HG03066 (cell line): Measurements from ENCODE around the gene KCTD11.
A peak's percentile ranks its signal among the peaks of the same experiment; 100 is the strongest.

Experiments
- ATAC-seq: cut with Tn5 transposase; IDR thresholded peaks from one replicate; pipeline ENCODE4 v1.9.1; 2021; ENCODE audit warnings: low read depth; ENCODE audit not compliant: unreplicated experiment

The KCTD11 gene

DNA sequence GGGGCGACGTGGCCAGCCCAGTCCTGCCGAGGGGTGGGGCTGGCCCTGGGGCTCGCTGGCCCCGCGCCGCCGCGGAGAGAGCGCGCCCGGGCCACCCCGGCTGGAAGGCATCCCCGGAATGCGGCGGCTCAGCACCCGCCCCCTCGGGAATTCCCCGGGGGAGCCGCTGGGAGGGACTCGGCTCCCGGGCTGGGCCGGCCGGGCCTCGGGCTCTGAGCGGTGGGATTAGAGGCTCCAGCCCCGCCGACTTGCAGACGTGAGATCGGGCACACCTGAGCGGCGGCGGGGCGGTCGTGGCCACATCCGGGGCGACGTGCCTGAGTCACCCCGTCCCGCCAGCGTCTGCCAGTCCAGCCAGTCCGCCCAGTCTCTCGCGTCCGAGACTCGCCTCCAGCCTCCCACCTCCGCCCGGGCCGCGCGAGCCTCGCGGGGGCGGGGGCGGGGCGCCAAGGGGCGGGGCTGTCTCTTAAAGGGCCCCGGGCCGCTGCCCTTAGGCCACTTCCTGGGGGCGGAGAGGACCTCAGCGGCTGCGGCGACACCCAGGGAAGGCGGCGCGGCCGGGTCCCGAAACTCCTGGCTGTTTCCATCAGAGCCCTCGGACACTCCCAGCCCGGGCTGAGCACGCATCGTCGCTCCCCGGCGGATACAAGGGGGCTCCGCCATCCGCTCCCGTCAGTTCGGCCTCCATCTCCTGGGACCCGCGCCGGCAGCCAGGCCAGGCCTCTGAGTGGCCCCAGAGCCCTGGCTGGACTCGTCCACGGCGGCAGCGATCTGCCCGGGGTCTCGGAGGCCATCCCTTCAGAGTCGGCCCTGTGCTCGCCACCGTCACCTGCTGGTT, at the start of gene KCTD11:
TSS of gene KCTD11 (plus strand) at position 498 of the 838 bp plus-strand sequence.
- ATAC-seq: peak; percentile 63

- ATAC-seq: no peak
Measured at GRCh38 chr17:7304179-7304578, 47.8 kb upstream of the KCTD11 start.

DNA sequence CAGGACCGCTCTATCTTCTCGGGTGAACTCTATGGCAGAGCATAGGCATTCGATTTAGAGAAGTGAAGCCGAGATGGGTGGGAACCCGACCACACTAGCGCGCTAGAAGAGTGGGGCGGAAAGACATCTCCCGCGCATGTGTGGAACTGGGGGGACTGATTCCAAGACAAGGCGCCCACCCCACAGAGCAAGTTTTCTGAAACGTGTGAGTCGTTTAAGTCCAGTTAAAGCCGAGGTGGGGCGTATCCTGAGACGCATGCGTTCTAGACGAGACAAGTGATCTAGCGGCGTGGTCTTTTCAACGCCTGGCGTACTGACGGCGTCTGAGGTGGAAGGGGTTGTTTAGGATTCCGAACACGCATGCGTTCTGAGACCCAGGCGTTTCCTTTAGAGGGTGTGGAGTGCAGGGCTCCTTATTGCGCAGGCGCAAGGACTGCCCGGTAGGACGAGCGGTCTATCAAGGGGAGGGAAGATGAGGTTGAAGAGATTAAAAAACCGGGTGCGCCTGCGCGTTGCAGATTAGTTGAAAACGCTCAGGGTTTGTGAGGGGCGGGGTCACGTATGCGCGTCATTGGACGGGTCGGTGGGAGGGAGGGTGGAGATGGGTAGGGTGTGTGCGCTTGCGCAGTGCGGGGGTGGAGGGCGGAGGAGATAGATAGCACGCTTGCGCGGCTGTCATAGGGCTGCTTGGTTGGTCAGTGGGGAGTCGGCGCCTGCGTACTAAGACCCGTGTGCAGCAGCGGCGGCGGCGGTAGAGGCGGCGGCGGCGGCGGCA, 44.9 kb upstream of the KCTD11 start, which contains the start of gene EIF5A:
TSS of gene EIF5A (plus strand) at position 718 of the 775 bp plus-strand sequence. CDS start 2,008 bp downstream, outside the sequence.
- ATAC-seq: peak; percentile 56

DNA sequence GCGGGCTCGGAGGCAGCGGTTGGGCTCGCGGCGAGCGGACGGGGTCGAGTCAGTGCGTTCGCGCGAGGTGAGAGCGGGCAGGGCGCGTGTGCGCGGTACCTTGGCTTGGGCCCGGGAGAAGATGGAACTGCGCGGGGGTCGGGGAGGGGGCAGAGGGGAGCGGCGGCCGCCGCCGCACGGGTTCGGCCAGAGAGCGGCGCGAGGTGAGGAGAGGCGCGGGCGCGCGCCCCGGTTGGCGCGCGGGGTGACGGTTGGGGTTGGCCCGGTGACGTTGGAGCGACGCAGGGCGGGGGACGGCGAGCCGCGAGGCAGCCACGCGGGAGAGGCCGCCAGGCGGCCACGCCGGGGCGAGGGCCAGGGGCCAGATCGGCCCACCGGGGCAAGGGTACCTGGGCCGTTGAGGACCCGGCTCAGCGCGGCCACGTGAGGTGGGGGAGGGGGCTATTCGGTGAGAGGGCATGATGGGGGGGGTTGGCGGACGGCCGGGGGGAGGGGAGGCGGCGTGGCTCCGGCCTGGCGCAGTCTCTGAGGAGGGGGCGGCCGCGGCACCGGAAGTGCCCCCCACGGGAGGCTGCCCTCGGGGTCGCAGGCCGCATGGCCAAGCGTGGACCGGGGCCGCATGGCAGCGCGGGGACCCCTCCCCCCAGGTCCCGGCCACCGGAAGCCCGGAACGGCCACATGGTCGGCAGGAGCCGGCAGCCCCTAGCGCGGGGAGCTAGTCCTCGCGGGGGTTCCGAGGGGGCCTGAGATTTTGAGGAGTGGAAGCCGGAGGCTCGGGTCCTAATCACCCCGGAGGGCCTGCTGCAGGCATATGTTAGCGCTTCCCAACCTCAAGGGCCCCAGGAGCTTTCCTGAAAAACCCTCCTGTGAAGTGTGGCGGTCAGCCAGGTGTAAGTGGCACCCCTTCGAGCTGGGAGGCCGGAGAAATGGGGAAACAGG, 44.0 kb upstream of the KCTD11 start:
- ATAC-seq: no peak

GRCh38 chr17:7308625-7309433, 43.1 kb upstream of the KCTD11 start:
- no peak for ATAC-seq

- no peak for ATAC-seq
Measured at GRCh38 chr17:7309628-7310027, 42.3 kb upstream of the KCTD11 start.

- ATAC-seq: no peak
Measured at GRCh38 chr17:7311110-7311705, 40.8 kb upstream of the KCTD11 start.

DNA sequence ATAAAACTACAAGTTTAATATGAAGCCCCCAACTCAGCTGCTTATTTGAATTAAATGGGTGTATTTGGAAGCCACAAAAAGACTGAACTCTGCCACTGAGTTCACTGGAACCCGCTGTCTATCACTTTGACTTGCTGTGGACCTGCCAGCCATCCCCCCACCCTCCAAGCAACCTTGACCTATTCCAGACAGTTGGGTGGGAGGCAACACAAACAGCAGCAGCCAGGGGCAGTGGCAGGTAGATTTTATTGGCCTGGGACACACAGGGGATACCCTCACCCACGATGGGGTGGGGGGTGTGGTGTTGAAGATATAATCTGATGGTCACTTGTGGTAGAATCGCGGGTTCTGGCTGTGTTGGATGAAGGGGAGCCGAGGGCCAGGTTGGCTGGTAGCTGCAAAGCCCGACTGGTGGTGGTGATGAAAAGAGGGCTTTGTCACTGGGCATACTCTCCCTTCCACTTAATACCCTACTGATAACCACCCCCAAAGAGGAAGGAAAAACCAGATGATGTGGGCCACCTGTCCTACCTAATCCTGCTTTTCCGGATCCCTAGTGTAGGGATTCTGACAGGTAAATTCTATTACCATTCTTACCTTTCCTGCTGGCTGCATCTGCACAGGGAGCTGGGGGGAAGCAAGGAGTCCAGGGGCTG, 39.4 kb upstream of the KCTD11 start:
- ATAC-seq: no peak

GRCh38 chr17:7313088-7313889, 38.7 kb upstream of the KCTD11 start:
- ATAC-seq: no peak

DNA sequence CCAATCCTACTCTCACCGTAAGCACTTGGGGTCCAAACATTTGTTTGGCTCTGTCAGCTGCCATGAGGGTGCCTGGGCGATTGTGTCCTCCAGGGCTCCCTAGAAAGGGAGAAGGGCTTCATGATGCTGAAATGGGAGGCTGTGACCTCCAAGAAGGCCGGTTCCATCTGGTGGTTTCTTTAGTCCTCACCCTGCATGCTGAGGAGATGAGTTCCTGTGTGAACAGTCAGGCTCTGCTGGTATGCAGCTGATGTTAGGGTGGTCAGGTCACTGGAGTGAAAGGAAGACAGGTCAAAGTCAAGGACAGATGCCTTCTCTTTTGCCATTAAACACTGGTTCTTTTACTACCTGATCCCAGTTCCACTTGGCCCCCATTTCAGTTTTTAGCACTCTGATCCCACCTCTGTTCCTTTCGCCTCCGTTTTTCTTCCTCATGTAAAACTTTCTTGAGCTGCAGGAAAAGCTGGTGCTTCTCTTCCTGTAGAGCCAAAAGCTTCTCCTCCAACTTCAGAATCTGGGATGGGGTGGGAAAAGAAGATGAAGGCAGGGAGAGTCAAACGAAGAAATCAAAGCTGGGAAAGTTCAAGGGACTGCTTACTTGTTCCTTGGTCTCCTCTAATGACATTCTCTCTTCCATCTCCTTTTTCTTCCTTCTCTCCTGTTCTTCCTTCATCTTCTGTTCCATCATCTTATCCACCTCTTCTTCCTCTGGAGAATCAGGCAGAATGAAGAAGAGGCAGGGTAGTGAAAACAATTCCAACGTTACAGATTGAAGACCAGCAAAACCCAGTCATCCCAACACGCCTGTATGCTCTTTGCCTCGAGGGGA, 37.9 kb upstream of the KCTD11 start:
- ATAC-seq: no peak

DNA sequence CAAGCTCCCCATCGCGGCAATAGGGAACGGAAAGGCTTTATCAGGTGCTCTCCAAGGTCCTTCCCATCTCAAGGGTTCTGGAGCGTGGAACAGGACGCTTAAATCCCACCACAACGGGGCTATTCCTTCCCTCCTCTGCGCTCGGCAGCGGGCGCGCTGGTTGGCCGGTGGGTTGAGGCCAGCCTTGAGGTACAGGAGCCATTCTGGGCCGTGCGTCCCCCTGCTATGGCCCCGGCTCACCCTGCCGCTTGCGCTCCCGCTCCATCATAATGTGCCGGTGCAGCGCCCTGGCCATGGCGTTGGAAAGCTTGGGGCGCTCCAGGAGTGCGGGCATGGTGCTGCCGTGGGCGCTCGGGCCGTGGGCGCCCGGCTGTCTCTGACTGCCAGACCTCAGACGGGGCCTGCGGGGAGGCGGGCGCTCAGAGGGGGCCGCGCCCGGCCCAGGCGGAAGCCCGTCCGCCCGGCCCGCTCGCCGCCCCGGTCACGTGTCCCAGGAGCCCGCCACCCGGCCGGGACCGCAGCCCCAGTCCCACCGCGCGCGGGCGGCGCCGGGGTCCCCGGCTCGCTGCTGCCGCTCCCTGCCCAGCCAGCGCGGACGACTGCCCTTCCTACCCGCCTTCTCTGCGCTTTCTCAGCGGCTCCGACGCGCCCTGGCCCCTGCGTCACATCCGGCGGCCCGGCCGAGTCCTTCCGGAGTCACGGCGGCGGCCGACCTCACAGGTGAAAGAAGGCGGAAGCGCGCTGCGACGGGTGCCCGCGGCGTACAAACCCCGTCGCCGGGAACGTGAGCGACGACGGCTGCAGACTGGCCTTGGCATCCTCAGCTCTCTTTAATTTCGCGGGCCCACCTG, 37.0 kb upstream of the KCTD11 start, which contains the start of gene GPS2:
TSS of gene GPS2 (minus strand) at position 642 of the 851 bp plus-strand sequence. CDS start at position 334, 308 bp downstream.
- ATAC-seq: peak; percentile 65

DNA sequence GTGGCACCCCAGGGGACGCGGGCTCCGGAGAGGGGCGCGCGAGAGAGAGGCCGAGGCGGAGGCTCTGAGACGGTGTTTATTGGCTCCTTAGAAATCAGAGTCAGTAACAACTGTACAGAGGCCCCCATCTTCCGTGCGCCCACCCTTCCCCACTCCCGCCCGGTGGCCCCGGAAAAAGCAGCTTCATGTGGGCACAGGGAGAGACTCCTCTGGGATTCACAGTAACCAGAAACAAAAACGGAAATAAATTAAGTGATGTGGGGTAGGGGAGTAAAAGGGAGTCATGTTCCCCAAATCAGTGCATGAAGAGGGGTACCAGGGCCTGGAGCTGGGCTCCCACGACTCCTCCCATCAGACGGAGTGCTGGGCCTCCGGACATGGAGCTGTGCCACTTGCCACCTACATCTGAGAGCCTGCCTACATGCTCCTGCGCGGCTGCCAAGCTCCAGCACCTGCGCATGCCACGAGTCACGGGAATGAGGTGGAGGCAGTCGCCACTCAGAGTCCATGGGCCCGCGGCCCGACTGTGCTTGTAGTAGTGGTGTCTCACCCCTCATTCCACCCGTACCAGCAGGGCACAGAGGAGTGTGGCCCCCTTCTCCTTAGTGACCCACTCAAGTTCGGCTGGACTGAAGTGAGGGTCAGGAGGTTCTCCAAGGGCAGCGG, 36.3 kb upstream of the KCTD11 start:
- no peak for ATAC-seq

GRCh38 chr17:7317161-7317803, 34.7 kb upstream of the KCTD11 start:
- no peak for ATAC-seq

DNA sequence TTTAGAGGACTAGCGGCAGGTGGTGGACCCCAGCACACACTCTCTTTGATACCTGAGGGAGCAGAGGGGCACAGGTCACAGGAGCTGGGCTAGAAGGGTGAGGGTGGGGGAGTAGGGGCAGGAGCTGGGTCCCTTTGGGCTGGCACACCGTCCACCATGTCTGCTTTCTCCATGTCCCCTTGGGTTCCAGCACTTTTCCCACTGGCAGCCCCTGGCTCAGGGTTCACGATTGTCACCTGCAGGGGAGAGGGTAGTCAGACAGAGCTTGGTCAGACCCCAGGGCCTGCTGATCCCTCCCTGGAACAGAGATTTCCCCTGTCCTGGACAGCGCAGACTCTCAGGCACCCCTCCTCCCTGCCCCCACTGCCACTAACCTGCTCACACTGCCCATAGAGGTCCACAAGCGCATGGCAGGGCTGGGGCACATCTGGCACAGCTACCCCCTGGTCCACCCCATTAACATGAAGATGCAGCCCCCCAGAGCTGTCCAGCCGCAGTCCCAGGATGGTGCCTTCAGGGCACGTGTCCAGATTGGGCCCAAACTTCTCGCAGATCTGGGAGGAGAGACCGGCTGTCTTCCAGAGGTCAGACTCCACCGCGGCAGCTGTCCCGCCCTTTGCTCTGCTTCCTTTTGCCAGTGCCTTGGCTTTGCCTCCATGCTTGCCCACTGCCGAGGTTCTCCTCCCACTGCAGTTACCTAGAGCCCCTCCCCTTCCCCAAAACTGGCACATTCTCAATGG, 33.7 kb upstream of the KCTD11 start:
- ATAC-seq: no peak
